Nephron progenitor cell (in vitro differentiated cells): ENCODE measurements around the gene TTLL11.
A peak's percentile ranks its signal among the peaks of the same experiment; 100 is the strongest.
"Not testable (repeated sequence)": the region's sequence is repeated elsewhere in the genome, so short reads cannot be mapped to it uniquely, and the experiment has no call there.

Experiments
- DNase-seq: peaks from one replicate; pipeline ENCODE4 v3.0.0; 2021
- H3K27ac Mint-ChIP-seq: 2 replicates; pipeline ENCODE4 v1.8.0; 2021; ENCODE audit warnings: mild to moderate bottlenecking, moderate library complexity, mixed read lengths
- H3K27me3 Mint-ChIP-seq: 2 replicates; pipeline ENCODE4 v1.8.0; 2021; ENCODE audit warnings: mild to moderate bottlenecking, low read depth, mixed read lengths; ENCODE audit not compliant: poor library complexity
- H3K36me3 Mint-ChIP-seq: 2 replicates; pipeline ENCODE4 v1.8.0; 2021; ENCODE audit warnings: low read depth, mixed read lengths
- H3K4me1 Mint-ChIP-seq: 2 replicates; pipeline ENCODE4 v1.8.0; 2021; ENCODE audit warnings: mixed read lengths
- H3K4me3 Mint-ChIP-seq: 2 replicates; pipeline ENCODE4 v1.8.0; 2021; ENCODE audit warnings: mild to moderate bottlenecking, moderate library complexity, mixed read lengths
- H3K9me3 Mint-ChIP-seq: 2 replicates; pipeline ENCODE4 v1.8.0; 2021; ENCODE audit warnings: mild to moderate bottlenecking, moderate library complexity, mixed read lengths
- CTCF ChIP-seq: fragments of 200-600 bp; sonication (generic); IDR thresholded peaks from 2 replicates; pipeline ENCODE4 v1.5.0; 2021; ENCODE audit warnings: antibody characterized with exemption

TTLL11 gene

GRCh38 chr9:121897140-121897539 lies 196.0 kb downstream of the TTLL11 start:
- H3K27ac Mint-ChIP-seq: peak overlapping the region; percentile 25
- peaks cover 17% of the 10 kb centered on the region for H3K4me1 Mint-ChIP-seq
- TF ChIP-seq CTCF: no peak
- no peak for DNase-seq
- H3K4me3 Mint-ChIP-seq: no peak overlapping the region
- peaks cover 20% of the 10 kb centered on the region for H3K9me3 Mint-ChIP-seq
- peaks cover 7% of the 10 kb centered on the region for H3K36me3 Mint-ChIP-seq
- peaks cover 12% of the 10 kb centered on the region for H3K27me3 Mint-ChIP-seq

GRCh38 chr9:121896545-121896943 lies 196.6 kb downstream of the TTLL11 start:
- Mint-ChIP-seq H3K27ac (no peak overlapping the region), H3K4me3 (no peak overlapping the region), H3K9me3 (peaks cover 19% of the 10 kb centered on the region), H3K27me3 (peaks cover 12% of the 10 kb centered on the region), H3K36me3 (peaks cover 7% of the 10 kb centered on the region), H3K4me1 (peaks cover 17% of the 10 kb centered on the region)
- peak; percentile 14 for DNase-seq
- no peak for TF ChIP-seq CTCF

- no peak for TF ChIP-seq CTCF
- peak; percentile 12 for DNase-seq
- Mint-ChIP-seq H3K27me3 (peaks cover 12% of the 10 kb centered on the region), H3K4me1 (peaks cover 17% of the 10 kb centered on the region), H3K4me3 (no peak overlapping the region), H3K36me3 (peaks cover 7% of the 10 kb centered on the region), H3K9me3 (peaks cover 13% of the 10 kb centered on the region), H3K27ac (no peak overlapping the region)
Measured at GRCh38 chr9:121895818-121896544, 197.1 kb downstream of the TTLL11 start.

- TF ChIP-seq CTCF: no peak
- Mint-ChIP-seq H3K9me3 (peaks cover 8% of the 10 kb centered on the region), H3K4me3 (no peak overlapping the region), H3K36me3 (peaks cover 3% of the 10 kb centered on the region), H3K27me3 (peaks cover 9% of the 10 kb centered on the region), H3K27ac (no peak overlapping the region), H3K4me1 (peaks cover 17% of the 10 kb centered on the region)
- DNase-seq: no peak
Measured at GRCh38 chr9:121895358-121895757, 197.8 kb downstream of the TTLL11 start.

- peaks cover 17% of the 10 kb centered on the region for H3K4me1 Mint-ChIP-seq
- H3K4me3 Mint-ChIP-seq, DNase-seq, H3K27ac Mint-ChIP-seq, H3K36me3 Mint-ChIP-seq, H3K9me3 Mint-ChIP-seq: not testable (repeated sequence)
- H3K27me3 Mint-ChIP-seq: peaks cover 10% of the 10 kb centered on the region
Measured at GRCh38 chr9:121894380-121894779, 198.7 kb downstream of the TTLL11 start.

GRCh38 chr9:121893786-121894185 lies 199.3 kb downstream of the TTLL11 start:
- H3K36me3 Mint-ChIP-seq: no peaks in the 10 kb centered on the region
- H3K27ac Mint-ChIP-seq: no peak overlapping the region
- no peak for DNase-seq
- H3K27me3 Mint-ChIP-seq: peaks cover 15% of the 10 kb centered on the region
- H3K4me3 Mint-ChIP-seq: no peak overlapping the region
- no peaks in the 10 kb centered on the region for H3K9me3 Mint-ChIP-seq
- peaks cover 11% of the 10 kb centered on the region for H3K4me1 Mint-ChIP-seq
- TF ChIP-seq CTCF: no peak
